K562 (cell line): ENCODE results near the gene CACYBP. TPM values are rescaled to one million over a fixed set of nuclear protein-coding genes. Genes with fewer than 3 reads are reported as not detected.

Experiments
- ASH1L ChIP-seq: fragments of 450-650 bp; IDR thresholded peaks from 2 replicates; pipeline ENCODE4 v1.6.1; 2018; ENCODE audit warnings: borderline replicate concordance, mild to moderate bottlenecking, low read depth; ENCODE audit not compliant: partially characterized antibody
- ESRRB ChIP-seq: fragments of 250-450 bp; sonication (Bioruptor Pico); IDR thresholded peaks from 2 replicates; pipeline ENCODE4 v1.5.0; 2020; ENCODE audit warnings: mild to moderate bottlenecking, moderate library complexity, borderline replicate concordance
- HNRNPLL ChIP-seq: fragments of 200-400 bp; formaldehyde crosslinking; IDR thresholded peaks from 2 replicates; pipeline ENCODE4 v1.6.1; 2017; ENCODE audit warnings: low read length, low read depth, mild to moderate bottlenecking; ENCODE audit not compliant: poor library complexity, severe bottlenecking
- MTA1 ChIP-seq: fragments of 450-650 bp; IDR thresholded peaks from 2 replicates; pipeline ENCODE4 v1.6.1; 2017; ENCODE audit warnings: borderline replicate concordance
- NRF1 ChIP-seq, 2 experiments: fragments of 450-650 bp; IDR thresholded peaks in 1 of 2; conservative IDR thresholded peaks in 1 of 2; 2 replicates each; pipeline ENCODE4 v1.6.1; 2014; ENCODE audit warnings: mild to moderate bottlenecking in 2 of 2
- NUFIP1 ChIP-seq: fragments of 450-650 bp; IDR thresholded peaks from 2 replicates; pipeline ENCODE4 v1.6.1; 2018; ENCODE audit not compliant: partially characterized antibody
- POU5F1 ChIP-seq: fragments of 150-350 bp; IDR thresholded peaks from 2 replicates; pipeline ENCODE4 v1.6.1; 2014; ENCODE audit warnings: borderline replicate concordance, low read length, low read depth, mild to moderate bottlenecking; ENCODE audit not compliant: partially characterized antibody
- SIN3B ChIP-seq: fragments of 450-650 bp; IDR thresholded peaks from 2 replicates; pipeline ENCODE4 v1.6.1; 2017; ENCODE audit warnings: low read depth, mild to moderate bottlenecking, moderate library complexity
- SIX5 ChIP-seq, 2 experiments: IDR thresholded peaks; 2 replicates each; pipeline ENCODE4 v1.6.1; 2011; ENCODE audit warnings: low read length in 2 of 2, borderline replicate concordance in 1 of 2, low read depth in 1 of 2, mild to moderate bottlenecking in 1 of 2, moderate library complexity in 1 of 2; ENCODE audit not compliant: insufficient read depth in 1 of 2
- TAF1 ChIP-seq: IDR thresholded peaks from 2 replicates; pipeline ENCODE4 v1.6.1; 2011; ENCODE audit warnings: mild to moderate bottlenecking, low read length, moderate library complexity; ENCODE audit not compliant: insufficient read depth, control insufficient read depth, severe bottlenecking; ENCODE audit errors: extremely low read depth
- TBL1XR1 ChIP-seq, 2 experiments: IDR thresholded peaks; 2 replicates each; pipeline ENCODE4 v1.6.1; 2012; ENCODE audit warnings: improper control_type of control experiment in 2 of 2, low read length in 2 of 2, mild to moderate bottlenecking in 1 of 2
- TEAD4 ChIP-seq, 2 experiments: sonication (generic) in 1 of 2; formaldehyde crosslinking in 1 of 2; IDR thresholded peaks; 2 replicates each; pipeline versions ENCODE4 v1.6.1 to v1.8.0; 2012 to 2022; ENCODE audit warnings: borderline replicate concordance in 1 of 2, inconsistent platforms in 1 of 2, low read length in 1 of 2, mild to moderate bottlenecking in 1 of 2, missing genetic modification reagents in 1 of 2
- ZNF644 ChIP-seq: fragments of 200-800 bp; sonication (Bioruptor generic); IDR thresholded peaks from 2 replicates; pipeline ENCODE4 v1.6.1; 2016; ENCODE audit warnings: low read depth, missing genetic modification characterization, missing compliant biosample characterization
- ZNF707 ChIP-seq: fragments of 250-450 bp; sonication (Bioruptor Pico); conservative IDR thresholded peaks from 2 replicates; pipeline ENCODE4 v1.8.0; 2022; ENCODE audit warnings: inconsistent platforms, mild to moderate bottlenecking, moderate library complexity
- polyA plus RNA-seq, 8 experiments: library from polyadenylated mRNA; depleted of rRNA in 4 of 8; stranded (reverse) in 5 of 8; unstranded in 3 of 8; fragments of >200 nt; fragmentation: Nextera tagmentation in 2 of 8; fragmentation: Illumina TruSeq in 1 of 8; extraction: Ambion mirVana in 2 of 8; extraction: Trizol in 1 of 8; gene quantifications; 2 replicates each; pipeline versions ENCODE4 v1.2.1 to v1.2.3, GENCODE V29; 2011 to 2014; ENCODE audit warnings: inconsistent platforms in 1 of 8, missing spikeins in 1 of 8
- total RNA-seq, 7 experiments: library from RNA; depleted of rRNA in 6 of 7; stranded (reverse); fragments of >200 nt in 6 of 7; fragmentation: Illumina TruSeq in 2 of 7; extraction: Trizol in 2 of 7; gene quantifications; 2 replicates each; pipeline versions ENCODE4 v1.2.1 to v1.2.3, GENCODE V29; 2011 to 2021; ENCODE audit warnings: low replicate concordance in 1 of 7
- TF ChIP-seq, protein P1 (sequence below): fragments of 250-450 bp; sonication (Bioruptor Pico); IDR thresholded peaks from 2 replicates; pipeline ENCODE4 v1.8.0; 2021; ENCODE audit warnings: moderate library complexity, mild to moderate bottlenecking, inconsistent platforms
- TF ChIP-seq, protein P2 (sequence below): fragments of 450-650 bp; IDR thresholded peaks from 2 replicates; pipeline ENCODE4 v1.6.1; 2016
- TF ChIP-seq, protein P3 (sequence below): fragments of 250-450 bp; sonication (Bioruptor Pico); IDR thresholded peaks from 2 replicates; pipeline ENCODE4 v1.5.0; 2022; ENCODE audit warnings: mild to moderate bottlenecking
- TF ChIP-seq, protein P4 (sequence below): fragments of 450-650 bp; formaldehyde crosslinking; IDR thresholded peaks from 2 replicates; pipeline ENCODE4 v1.4.0; 2020; ENCODE audit warnings: mild to moderate bottlenecking, moderate library complexity

CACYBP gene
- total and polyA plus RNA-seq, 9 of the 15 experiments (the other 6 are each of a cell fraction or from before 2014, with no cell fraction given), result 147 to 1,576 (median 488) TPM

DNA sequence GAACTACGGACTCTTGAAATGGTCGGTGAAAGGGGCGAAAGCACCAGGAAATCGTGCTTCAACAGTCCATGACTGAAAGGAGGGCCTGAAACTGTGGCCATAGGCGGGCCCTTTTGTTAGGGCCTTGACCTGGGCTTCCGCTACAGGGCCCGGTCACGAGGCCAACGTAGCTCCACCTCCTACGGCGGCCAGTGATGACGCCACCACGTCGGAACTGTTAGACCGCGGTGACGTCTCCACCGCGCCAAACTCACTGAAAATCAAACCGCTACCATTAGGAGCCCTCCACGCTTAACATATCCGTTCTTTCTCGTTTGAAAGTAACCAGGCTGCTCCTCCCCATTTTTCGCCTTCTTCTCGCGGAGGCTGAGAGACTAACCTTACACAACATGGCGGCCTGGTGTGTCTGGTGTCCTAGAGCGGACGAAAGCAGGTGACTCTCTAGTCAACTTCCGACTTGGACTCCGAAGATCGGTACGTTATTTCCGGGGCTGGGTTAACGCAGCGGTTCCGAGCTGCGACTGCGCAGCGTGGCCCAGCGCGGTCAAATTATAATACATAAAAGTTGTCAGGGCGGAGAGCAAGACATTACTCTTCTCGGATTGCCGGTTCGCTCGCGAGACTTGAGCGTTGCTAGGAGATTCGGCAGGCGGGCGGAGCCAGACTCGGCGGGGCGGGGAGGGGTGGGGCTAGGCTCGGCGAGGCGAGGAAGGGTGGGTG, 371 bp upstream of the CACYBP start (continued):
- peak; percentile 68; the same call in 1 of the 2 replicates for TF ChIP-seq TEAD4 (IDR thresholded peaks at IDR 0.05; ENCODE audit: low read length)
- TF ChIP-seq TEAD4 (CRISPR knock-in tag; IDR thresholded peaks at IDR 0.05; ENCODE audit: borderline replicate concordance), result no peak
- TF ChIP-seq, protein P1, sequence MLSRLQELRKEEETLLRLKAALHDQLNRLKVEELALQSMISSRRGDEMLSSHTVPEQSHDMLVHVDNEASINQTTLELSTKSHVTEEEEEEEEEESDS (CRISPR knock-in tag), result no peak
- peak; percentile 69 for TF ChIP-seq ASH1L
- peak; percentile 57 for TF ChIP-seq POU5F1
- peak; percentile 99 for TF ChIP-seq NRF1 (conservative IDR thresholded peaks at IDR 0.05 in 1 of 2, IDR thresholded peaks at IDR 0.05 in 1 of 2)
- peak; percentile 41 to 44; a peak in 3 of 4 replicates for TF ChIP-seq SIX5 (IDR thresholded peaks at IDR 0.05; ENCODE audit: borderline replicate concordance in 1 of 2, insufficient read depth in 1 of 2, low read depth in 1 of 2, low read length in 2 of 2)
- TF ChIP-seq ZNF644 (tag), result peak; percentile 51
- TF ChIP-seq TBL1XR1 (IDR thresholded peaks at IDR 0.05; ENCODE audit: low read length in 2 of 2), result peak; percentile 81 to 85; a peak in 3 of 4 replicates
- TF ChIP-seq TAF1, result peak; percentile 90
- peak; percentile 99 for TF ChIP-seq MTA1
- TF ChIP-seq, protein P2, sequence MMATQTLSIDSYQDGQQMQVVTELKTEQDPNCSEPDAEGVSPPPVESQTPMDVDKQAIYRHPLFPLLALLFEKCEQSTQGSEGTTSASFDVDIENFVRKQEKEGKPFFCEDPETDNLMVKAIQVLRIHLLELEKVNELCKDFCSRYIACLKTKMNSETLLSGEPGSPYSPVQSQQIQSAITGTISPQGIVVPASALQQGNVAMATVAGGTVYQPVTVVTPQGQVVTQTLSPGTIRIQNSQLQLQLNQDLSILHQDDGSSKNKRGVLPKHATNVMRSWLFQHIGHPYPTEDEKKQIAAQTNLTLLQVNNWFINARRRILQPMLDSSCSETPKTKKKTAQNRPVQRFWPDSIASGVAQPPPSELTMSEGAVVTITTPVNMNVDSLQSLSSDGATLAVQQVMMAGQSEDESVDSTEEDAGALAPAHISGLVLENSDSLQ, result peak; percentile 75
- TF ChIP-seq ESRRB, result 0 out of 2 replicates have a peak, but pooled peaks have one; percentile 37
- TF ChIP-seq, protein P3, sequence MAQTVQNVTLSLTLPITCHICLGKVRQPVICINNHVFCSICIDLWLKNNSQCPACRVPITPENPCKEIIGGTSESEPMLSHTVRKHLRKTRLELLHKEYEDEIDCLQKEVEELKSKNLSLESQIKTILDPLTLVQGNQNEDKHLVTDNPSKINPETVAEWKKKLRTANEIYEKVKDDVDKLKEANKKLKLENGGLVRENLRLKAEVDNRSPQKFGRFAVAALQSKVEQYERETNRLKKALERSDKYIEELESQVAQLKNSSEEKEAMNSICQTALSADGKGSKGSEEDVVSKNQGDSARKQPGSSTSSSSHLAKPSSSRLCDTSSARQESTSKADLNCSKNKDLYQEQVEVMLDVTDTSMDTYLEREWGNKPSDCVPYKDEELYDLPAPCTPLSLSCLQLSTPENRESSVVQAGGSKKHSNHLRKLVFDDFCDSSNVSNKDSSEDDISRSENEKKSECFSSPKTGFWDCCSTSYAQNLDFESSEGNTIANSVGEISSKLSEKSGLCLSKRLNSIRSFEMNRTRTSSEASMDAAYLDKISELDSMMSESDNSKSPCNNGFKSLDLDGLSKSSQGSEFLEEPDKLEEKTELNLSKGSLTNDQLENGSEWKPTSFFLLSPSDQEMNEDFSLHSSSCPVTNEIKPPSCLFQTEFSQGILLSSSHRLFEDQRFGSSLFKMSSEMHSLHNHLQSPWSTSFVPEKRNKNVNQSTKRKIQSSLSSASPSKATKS, result no peak
- TF ChIP-seq ZNF707 (CRISPR knock-in tag), result no peak
- peak; percentile 93 for TF ChIP-seq SIN3B
- peak; percentile 98 for TF ChIP-seq HNRNPLL
- peak; percentile 93 for TF ChIP-seq NUFIP1
- TF ChIP-seq, protein P4, sequence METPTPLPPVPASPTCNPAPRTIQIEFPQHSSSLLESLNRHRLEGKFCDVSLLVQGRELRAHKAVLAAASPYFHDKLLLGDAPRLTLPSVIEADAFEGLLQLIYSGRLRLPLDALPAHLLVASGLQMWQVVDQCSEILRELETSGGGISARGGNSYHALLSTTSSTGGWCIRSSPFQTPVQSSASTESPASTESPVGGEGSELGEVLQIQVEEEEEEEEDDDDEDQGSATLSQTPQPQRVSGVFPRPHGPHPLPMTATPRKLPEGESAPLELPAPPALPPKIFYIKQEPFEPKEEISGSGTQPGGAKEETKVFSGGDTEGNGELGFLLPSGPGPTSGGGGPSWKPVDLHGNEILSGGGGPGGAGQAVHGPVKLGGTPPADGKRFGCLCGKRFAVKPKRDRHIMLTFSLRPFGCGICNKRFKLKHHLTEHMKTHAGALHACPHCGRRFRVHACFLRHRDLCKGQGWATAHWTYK, result peak; percentile 78; the same call in 1 of the 2 replicates
